GM18907 (cell line): ENCODE measurements around the gene USP47.
"Not testable (repeated sequence)": the region's sequence is repeated elsewhere in the genome, so short reads cannot be mapped to it uniquely, and the experiment has no call there.

Experiments
- ATAC-seq: cut with Tn5 transposase; IDR thresholded peaks from one replicate; pipeline ENCODE4 v1.9.1; 2021; ENCODE audit warnings: mild to moderate bottlenecking, moderate library complexity; ENCODE audit not compliant: unreplicated experiment

The USP47 gene

DNA sequence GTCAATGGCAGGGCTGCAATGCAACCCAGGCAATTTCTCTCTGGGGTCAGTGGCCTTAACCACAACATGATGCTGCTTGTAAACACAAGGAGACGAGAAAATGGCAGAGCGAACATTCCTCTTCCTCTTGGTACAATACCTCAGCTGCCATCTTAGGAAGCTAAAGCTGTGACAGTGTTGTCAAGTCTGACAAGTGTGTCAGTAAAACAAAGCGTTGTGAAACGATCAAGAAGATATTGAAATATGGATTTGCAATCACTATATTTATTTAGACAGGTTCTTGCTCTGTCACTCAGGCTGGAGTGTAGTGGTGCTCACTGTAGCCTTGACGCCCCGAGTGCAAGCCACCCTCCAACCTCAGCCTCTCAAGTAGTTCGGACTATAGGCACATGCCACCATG, 14.5 kb upstream of the USP47 start:
- ATAC-seq, result no peak

GRCh38 chr11:11831406-11831805, 10.4 kb upstream of the USP47 start:
- ATAC-seq, result not testable (repeated sequence)

GRCh38 chr11:11836676-11837231, 5.0 kb upstream of the USP47 start:
- ATAC-seq, result no peak

- ATAC-seq, result no peak
Measured at GRCh38 chr11:11839718-11840117, 2.1 kb upstream of the USP47 start.

- ATAC-seq, result peak; percentile 51
Measured at GRCh38 chr11:11841116-11841722, 553 bp upstream of the USP47 start.

GRCh38 chr11:11842421-11843008, 743 bp downstream of the USP47 start:
- ATAC-seq, result peak; percentile 50

GRCh38 chr11:11843211-11843621, 1.4 kb downstream of the USP47 start:
- ATAC-seq, result no peak

DNA sequence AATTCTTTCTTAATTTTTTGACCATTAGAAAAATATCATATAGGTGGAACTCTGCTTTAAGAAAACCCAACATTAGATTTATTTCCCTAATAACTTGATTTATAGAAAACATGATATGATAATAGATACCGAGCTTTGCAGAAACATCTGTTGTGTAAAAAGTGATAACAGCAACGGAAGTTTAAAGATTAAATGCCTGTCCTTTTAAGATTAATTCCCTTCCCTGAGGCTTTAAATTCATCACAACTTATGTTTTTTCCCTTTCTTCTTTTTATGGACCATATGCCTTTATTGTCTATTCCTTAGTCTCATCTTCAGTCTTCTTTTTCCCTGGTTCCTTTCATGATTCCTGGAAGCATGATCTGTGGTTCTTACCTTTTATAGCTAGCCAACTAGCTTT, 1.9 kb downstream of the USP47 start:
- no peak for ATAC-seq

GRCh38 chr11:11844272-11844671, 2.5 kb downstream of the USP47 start:
- no peak for ATAC-seq

GRCh38 chr11:11845071-11845470, 3.3 kb downstream of the USP47 start:
- no peak for ATAC-seq

DNA sequence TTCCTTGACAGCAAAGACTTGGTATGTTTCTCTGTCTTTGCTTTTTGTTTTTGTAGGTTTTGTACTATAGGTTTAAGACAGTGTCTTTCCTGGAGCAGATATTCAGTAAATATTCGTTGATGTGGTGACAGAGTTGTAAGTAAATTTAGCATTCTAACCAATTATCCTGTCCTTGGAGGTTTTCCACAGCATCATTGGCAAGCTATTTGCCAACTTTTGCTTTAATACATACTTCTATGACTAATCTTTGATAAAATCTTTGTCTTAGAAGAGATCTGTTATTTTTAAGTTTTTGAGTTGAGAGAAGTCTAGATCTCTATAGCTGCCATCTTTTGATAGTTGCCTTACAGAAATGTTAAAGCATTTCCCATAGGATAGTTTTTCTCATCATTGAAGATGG, 3.8 kb downstream of the USP47 start:
- ATAC-seq, result no peak

- ATAC-seq, result no peak
Measured at GRCh38 chr11:11847082-11847481, 5.3 kb downstream of the USP47 start.

DNA sequence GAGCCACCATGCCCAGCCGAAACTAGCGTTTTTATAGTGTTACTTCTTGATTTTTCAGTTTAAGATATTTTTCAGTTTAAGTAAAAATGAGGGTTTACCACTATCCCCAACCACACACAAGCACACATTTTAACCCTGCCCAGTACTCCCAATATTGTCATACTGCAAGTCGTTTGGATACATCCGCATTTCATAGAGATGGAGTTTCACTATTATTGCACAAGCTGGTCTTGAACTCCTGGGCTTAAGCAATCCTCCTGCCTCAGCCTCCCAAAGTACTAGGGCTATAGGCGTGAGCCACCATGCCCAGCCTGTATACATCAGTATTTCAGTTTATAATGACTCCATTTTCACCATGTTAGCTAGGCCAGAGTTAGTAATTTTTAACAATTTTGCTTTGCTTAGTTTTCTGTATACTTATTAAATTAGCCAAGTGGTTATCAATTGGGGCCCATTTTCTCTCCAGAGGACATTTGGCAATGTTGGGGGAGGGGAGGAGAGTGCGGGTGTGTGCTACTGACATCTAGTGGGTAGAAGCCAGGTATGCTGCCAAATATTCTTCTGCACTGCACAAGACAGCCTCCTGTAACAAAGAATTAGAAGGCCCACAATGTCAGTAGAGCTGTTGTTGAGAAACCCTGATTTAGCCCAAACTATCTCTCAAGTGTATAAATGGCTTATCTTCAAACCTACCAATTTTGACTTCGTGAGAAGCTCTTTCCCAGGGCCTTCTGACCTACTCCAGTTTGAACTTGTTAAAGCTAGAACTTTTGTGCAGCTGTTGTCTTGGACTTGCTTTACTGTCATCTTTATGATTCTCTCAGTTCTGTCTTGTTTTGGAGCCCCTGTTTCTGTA, 7.3 kb downstream of the USP47 start:
- peak; percentile 75 for ATAC-seq

DNA sequence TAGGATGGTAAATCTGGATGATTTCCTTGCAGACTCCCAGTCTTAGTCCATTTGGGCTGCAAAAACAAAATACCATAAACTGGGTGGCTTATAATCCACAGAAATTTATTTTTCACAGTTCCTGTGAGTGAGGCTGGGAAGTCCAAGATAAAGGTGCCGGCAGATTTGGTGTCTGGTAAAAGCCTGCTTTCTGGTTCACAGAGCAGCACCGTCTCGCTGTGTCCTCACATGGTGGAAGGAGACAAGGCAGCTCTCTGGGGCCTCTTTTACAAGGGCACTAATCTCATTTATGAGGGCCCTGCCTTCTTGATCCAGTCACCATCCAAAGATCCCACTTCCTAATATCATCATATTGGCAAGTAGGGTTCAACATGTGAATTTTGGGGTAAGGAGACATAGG, 8.9 kb downstream of the USP47 start:
- no peak for ATAC-seq

- peak; percentile 60 for ATAC-seq
Measured at GRCh38 chr11:11856638-11857037, 14.9 kb downstream of the USP47 start.

- no peak for ATAC-seq
Measured at GRCh38 chr11:11857769-11858168, 16.0 kb downstream of the USP47 start.

DNA sequence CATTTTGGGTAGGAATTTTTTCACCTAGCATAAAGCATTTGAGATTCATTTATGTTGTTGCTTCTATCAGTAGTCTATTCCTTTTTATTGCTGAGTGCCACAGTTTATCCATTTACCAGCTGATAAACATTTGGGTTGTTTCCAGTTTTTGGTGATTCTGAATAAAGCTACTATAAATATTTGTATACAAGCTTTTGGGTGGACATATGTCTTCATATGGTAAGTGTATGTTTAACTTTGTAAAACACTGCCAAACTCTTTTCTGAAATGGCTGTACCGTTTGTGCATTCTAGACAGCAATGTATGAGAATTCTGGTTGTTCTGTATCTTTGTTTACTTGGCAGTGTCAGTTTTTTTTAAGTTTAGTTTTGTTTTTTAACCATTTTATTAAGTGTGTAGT, 16.9 kb downstream of the USP47 start:
- no peak for ATAC-seq

DNA sequence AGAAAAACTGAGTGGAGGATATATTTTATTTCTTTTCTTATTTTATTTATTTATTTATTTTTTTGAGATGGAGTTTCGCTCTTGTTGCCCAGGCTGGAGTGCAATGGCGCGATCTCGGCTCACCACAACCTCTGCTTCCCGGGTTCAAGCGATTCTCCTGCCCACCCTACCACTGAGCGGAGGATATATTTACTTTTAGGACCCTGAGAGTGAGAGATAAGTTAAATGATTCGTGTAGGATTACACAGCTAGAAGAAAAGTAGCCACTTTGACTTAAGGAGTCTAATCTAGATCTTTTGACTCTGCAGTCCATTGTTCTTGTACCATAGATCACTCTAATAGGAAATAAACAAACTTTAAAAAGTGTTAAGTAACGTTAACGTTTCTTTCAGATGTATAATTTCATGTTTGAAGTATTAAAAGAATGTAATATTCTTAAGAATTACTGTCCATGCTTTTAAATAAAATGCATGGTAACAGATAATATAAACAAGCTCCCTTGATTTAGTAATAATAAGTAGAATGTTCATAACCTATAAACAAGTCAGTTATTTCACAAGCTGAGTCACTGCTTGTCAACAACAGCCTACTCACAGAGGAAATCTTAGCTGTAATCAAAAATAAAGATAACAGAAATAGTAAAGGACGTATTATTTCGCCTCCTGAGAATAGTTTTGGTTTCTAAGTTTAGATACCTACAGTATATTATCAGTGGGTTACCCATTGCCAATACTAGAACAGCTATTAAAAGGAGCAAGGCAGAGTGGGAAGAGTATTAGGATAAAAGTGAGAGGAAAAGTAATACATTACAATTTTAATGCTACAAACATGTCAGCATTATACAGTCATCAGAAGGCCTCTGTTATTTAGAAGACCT, 18.6 kb downstream of the USP47 start:
- no peak for ATAC-seq

DNA sequence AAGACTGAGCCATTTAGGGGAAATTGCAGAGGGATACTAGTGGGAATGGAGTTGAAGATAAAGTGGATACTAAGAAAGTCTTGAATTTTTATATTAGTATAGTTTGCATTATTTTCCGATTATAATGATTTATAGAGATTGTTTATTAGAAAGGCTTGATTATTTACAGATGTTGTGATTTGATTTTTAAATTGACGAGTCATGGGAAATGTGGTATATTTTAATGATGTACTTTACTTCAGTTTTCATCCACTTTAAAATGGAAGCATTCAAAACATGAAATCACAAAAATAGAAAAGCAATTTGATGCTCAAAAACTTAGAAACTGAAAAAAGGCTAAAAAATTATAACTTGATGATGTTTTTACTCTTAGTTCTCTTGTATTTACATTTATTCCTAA, 21.2 kb downstream of the USP47 start:
- no peak for ATAC-seq

GRCh38 chr11:11864332-11864731, 22.6 kb downstream of the USP47 start:
- no peak for ATAC-seq

GRCh38 chr11:11864803-11865202, 23.0 kb downstream of the USP47 start:
- peak; percentile 49 for ATAC-seq
